ENCODE data around the gene TROAP.

Gene TROAP

GRCh38 chr12:49355913-49356312, 32.9 kb downstream of the TROAP start:
- H3K4me3 ChIP-seq (ENCODE audit: low read depth, low read length) = no peak overlapping the region
- no peak for DNase-seq (ENCODE audit: low read depth)
- TF ChIP-seq CTCF (conservative IDR thresholded peaks at IDR 0.05; ENCODE audit: low read depth, low read length) = no peak

DNA sequence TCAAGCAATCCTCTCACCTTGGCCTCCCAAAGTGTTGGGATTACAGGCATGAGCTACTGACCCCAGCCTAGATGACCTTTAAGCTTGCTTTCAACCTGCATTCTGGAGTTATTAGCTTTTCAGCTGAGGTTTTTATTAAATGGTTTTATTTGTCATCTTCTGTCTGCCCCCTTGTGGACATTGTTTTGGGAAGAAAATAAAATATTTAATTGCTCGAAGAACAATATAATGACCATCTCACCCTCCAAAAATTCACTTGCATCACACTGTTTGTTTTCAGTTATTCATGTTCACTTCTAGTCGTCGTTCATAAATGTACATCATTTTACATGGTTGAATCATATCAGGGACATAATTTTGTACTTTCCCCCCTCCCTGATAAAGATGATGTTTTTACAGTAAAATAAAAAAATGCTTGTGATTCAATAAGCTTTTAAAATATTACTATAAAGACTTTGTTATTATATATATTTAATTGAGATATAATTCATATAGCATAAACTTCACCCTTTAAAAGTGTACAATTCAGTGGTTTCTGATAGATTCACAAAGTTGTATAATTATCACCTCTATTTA, 34.1 kb downstream of the TROAP start:
- DNase-seq (ENCODE audit: low read depth) = peak; percentile 76
- TF ChIP-seq CTCF (conservative IDR thresholded peaks at IDR 0.05; ENCODE audit: low read depth, low read length) = peak; percentile 52
- no peak overlapping the region for H3K4me3 ChIP-seq (ENCODE audit: low read depth, low read length)

- peak; percentile 84 for DNase-seq (ENCODE audit: low read depth)
- peak; percentile 88 for TF ChIP-seq CTCF (conservative IDR thresholded peaks at IDR 0.05; ENCODE audit: low read depth, low read length)
- H3K4me3 ChIP-seq (ENCODE audit: low read depth, low read length) = no peak overlapping the region
Measured at GRCh38 chr12:49358483-49359141, 35.6 kb downstream of the TROAP start.

- DNase-seq (ENCODE audit: low read depth) = no peak
- no peak for TF ChIP-seq CTCF (conservative IDR thresholded peaks at IDR 0.05; ENCODE audit: low read depth, low read length)
Measured at GRCh38 chr12:49359671-49360070, 36.6 kb downstream of the TROAP start.

DNA sequence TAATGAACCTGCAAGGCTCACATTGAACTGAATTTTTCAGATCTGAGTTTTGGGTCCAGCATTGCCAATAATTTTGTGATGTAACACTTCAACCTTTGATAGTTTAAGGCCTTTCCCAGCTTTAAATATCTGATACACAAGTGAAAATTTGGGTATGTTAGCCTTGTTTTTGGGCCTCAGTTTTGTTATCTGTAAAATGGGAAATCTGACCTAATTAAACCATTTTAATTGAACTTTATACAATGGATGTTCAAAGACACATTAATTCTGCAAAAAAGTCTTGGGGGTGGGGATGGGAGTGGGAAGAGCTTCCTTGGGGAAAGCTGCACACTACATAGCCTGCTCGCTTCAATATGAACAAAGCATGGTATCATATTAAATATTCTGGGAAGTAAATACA, 39.0 kb downstream of the TROAP start:
- no peak overlapping the region for H3K4me3 ChIP-seq (ENCODE audit: low read depth, low read length)
- no peak for TF ChIP-seq CTCF (conservative IDR thresholded peaks at IDR 0.05; ENCODE audit: low read depth, low read length)
- no peak for DNase-seq (ENCODE audit: low read depth)

More at GRCh38 chr12:49359671-49360070, 36.6 kb downstream of the TROAP start:
- H3K4me3 ChIP-seq (ENCODE audit: low read depth, low read length) = no peak overlapping the region

DNA sequence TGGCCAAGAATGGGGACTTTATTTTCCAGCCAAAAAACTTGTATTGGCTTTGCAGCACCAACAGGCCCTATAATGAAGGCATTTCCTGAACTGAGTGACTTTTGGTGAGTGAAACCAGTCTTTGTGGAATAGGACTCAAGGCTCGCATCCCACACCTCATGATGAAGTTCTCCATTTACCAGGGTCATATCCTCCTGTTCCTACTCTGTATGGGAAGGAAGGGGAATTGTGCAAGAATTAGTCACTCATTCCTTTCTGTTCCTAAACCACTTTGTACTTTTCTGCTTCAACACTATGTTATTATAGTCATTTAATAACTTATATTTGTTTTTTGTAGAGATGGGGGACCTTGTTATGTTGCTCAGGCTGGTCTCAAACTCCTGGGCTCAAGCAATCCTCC, 41.9 kb downstream of the TROAP start:
- DNase-seq (ENCODE audit: low read depth) = peak; percentile 90
- no peak overlapping the region for H3K4me3 ChIP-seq (ENCODE audit: low read depth, low read length)
- TF ChIP-seq CTCF (conservative IDR thresholded peaks at IDR 0.05; ENCODE audit: low read depth, low read length) = no peak

DNA sequence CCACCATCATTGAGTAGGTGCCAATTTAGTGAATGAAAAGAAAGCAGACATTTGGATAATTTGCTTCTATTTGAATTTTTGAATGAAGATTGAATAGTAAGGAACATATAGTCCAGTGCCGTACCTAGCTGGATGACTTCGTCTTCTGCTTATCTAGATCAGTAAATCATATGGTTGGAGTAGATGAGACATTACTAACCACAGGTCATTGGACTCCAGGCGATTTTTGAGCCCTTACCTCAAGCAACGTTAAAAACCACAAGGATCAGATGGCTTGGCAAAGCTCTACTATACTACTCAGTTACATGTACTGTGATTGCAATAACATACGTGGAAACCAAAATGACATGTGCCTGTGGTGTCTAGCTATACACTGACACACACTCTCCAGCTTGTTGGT, 42.5 kb downstream of the TROAP start:
- H3K4me3 ChIP-seq (ENCODE audit: low read depth, low read length) = no peak overlapping the region
- TF ChIP-seq CTCF (conservative IDR thresholded peaks at IDR 0.05; ENCODE audit: low read depth, low read length) = no peak
- DNase-seq (ENCODE audit: low read depth) = peak; percentile 94

Measured in choroid plexus epithelial cell (primary cell).